ENCODE results near the gene KMT2E.

GRCh38 chr7:105060923-105061322, 46.9 kb downstream of the KMT2E start:
- TF ChIP-seq CTCF (IDR thresholded peaks at IDR 0.05; ENCODE audit: extremely low read depth in 1 of 2, insufficient read depth in 1 of 2, low read depth in 1 of 2, low read length in 2 of 2) (no peak), EZH2 (IDR thresholded peaks at IDR 0.05; ENCODE audit: borderline replicate concordance, low read depth, low read length, severe bottlenecking) (no peak), JUN (IDR thresholded peaks at IDR 0.05; ENCODE audit: borderline replicate concordance, insufficient read depth, insufficient read length, low read depth) (no peak), POLR2A (IDR thresholded peaks at IDR 0.05; ENCODE audit: low read depth, low read length) (no peak), POLR2AphosphoS5 (IDR thresholded peaks at IDR 0.05; ENCODE audit: insufficient read depth, low read depth, low read length) (no peak), MAX (IDR thresholded peaks at IDR 0.05; ENCODE audit: insufficient read depth, insufficient read length) (no peak), FOS (IDR thresholded peaks at IDR 0.05; ENCODE audit: borderline replicate concordance, insufficient read depth, low read length) (no peak), GATA2 (IDR thresholded peaks at IDR 0.05; ENCODE audit: insufficient read depth, insufficient read length, low read depth, low read length) (no peak), MYC (IDR thresholded peaks at IDR 0.05; ENCODE audit: low read depth, low read length) (no peak)

All from endothelial cell of umbilical vein (primary cell).